ENCODE data around the gene MAN2B2.

DNA sequence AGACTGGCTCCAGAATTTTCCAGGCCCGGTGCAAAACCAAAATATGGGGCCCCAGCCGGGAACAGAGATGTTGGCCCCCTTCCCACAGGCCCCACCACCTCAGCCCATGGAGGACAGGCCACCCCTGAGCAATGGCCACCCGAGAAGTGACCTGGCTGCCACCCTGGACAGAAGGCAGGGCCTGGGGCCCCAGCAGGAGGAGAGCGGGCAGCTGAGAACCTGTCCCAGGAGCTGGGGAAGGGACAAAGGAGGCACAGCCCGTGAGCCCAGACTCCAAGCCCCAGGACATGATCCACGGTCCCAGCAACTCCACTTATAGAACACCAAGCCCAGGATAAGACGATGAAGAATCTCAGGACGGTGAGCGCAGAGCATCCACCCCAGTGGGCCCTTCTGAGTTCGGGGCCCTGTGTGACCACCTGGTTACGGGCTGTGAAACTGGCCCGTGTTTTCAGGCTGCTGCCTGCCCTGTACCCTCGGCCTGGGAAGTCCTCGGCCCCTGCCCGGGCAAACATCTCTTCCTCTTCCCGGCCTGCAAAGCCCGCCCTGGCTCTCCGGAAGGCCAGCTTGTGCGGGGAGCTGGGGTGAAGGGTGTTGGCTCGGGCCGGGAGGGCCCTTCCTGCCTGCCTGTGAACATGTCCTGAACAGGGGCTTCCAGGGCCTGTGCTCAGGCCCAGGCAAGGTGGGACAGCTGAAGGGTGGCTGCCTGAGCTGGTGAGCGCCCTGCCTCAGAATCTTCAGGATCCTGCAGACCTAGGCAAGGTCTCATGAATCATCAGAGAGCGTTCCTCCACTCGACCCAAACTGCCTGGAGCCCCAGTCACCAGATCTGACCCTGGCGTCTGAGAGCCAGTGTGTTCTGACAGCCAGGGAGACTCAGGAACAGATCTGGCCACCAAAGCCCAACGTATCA lies 47.0 kb upstream of the MAN2B2 start:
- TF ChIP-seq EP300 (IDR thresholded peaks at IDR 0.05), result no peak
- TF ChIP-seq CTCF (IDR thresholded peaks at IDR 0.05), result no peak
- TF ChIP-seq POLR2A (IDR thresholded peaks at IDR 0.05), result no peak
